Measurements from ENCODE around the gene NUP93. TPM values are rescaled to one million over a fixed set of nuclear protein-coding genes. Genes with fewer than 3 reads are reported as not detected.

NUP93 gene
- total and polyA plus RNA-seq, 9 of the 15 experiments (the other 6 are each of a cell fraction or from before 2014, with no cell fraction given): 92.0 to 162 (median 121) TPM

DNA sequence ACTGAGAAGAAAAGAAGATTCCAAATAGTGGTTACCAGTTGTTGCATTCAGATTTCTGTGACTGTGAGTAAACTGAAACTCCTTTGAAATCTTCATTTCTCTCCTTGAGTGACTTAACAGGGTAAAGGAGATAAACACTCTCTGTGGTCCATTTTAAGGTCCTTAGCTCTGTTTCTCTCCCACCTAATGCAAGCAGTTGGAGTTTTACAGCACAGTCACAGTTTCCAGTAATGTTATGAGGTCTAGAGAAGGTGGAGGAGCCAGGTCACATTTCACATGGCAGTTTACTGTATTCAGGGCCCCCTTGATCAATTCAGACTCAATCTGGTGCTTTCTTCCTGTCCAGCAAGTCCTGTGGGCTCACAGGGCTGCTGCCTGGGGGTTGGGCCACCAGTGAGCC lies 102.8 kb downstream of the NUP93 start:
- DNase-seq (ENCODE audit: extremely low read depth in 1 of 4, low spot score in 3 of 4) (no peak), FAIRE-seq (no peak), ATAC-seq (no peak)
- intact Hi-C loops (cut with micrococcal nuclease): no loop called here
- in situ Hi-C loops (cut with MboI): no loop called here
- no peaks in the 10 kb centered on the region for H3K9me3 ChIP-seq (replicated peaks; ENCODE audit: control insufficient read depth, insufficient read depth, low read depth, low read length)
- ChIA-PET CTCF (ENCODE audit: low intra/inter-chr PET ratio) (no interaction called here), POLR2A (no interaction called here)
- no TSS peak for BruUV-seq (replicated peaks)
- no peak overlapping the region for H3K4me3 ChIP-seq
- H3K9ac ChIP-seq (ENCODE audit: insufficient read depth in 1 of 2, low read depth in 2 of 2, low read length in 2 of 2): no peak overlapping the region
- no peak overlapping the region for H3K27ac ChIP-seq (ENCODE audit: extremely low read depth, low read depth, low read length)
- H3K36me3 ChIP-seq (ENCODE audit: control insufficient read depth, insufficient read depth, low read length): peaks cover 92% of the 10 kb centered on the region
- H3K4me1 ChIP-seq (replicated peaks in 1 of 2; ENCODE audit: control insufficient read depth in 2 of 2, insufficient read depth in 2 of 2, low read length in 2 of 2): peaks cover 0 to 13% of the 10 kb centered on the region in 2 experiments; a peak in 3 of 5 replicates
- H2AFZ ChIP-seq (ENCODE audit: low read depth, low read length): no peak overlapping the region
- TF ChIP-seq ZNF217 (CRISPR knock-in tag; IDR thresholded peaks at IDR 0.05) (no peak), PML (IDR thresholded peaks at IDR 0.05; ENCODE audit: low read length) (no peak), ZKSCAN3 (CRISPR knock-in tag; IDR thresholded peaks at IDR 0.05) (no peak)
- no peaks in the 10 kb centered on the region for H3K9me1 ChIP-seq (ENCODE audit: control insufficient read depth, insufficient read depth, low read length)
- no peak overlapping the region for H3K4me2 ChIP-seq (ENCODE audit: insufficient read depth, low read length)
- no peaks in the 10 kb centered on the region for H3K79me2 ChIP-seq (ENCODE audit: control insufficient read depth, insufficient read depth, low read length)
- H4K20me1 ChIP-seq (replicated peaks; ENCODE audit: control insufficient read depth, insufficient read depth, low read length): no peaks in the 10 kb centered on the region
- H3K27me3 ChIP-seq (ENCODE audit: control insufficient read depth in 2 of 2, insufficient read depth in 2 of 2, low read length in 2 of 2): no peaks in the 10 kb centered on the region

DNA sequence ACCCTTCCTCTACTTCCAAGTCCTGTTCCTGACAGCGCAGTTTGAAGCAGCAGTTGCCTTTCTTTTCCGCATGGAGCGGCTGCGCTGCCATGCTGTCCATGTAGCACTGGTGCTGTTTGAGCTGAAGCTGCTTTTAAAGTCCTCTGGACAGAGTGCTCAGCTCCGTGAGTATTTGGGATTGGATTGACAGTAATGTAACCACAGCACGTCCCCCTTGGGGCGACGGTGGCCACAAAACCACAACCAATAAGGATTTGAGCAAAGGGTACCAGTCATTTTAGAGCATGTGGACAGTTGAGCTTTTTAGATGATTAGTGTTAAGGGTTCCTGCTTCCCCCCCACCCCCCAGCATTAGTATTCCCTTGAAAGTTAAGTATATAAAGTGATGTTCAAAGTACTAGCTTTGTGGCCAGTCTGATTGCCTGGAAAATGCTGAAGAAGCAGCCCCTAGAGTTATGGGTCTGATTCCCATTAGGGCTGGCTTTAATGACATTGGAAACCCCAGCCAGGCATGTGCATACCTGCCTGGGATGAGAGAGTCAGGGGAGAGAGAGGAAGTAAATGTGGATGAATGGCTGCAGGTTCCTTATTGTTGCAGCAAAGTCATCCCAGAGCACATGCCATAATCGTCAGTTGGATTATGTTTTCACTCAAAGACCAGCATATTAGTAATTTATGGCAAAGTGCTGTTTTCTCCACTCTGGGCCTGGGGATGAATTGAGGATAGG lies 103.5 kb downstream of the NUP93 start:
- Histone ChIP-seq H2AFZ (ENCODE audit: low read depth, low read length) (no peak overlapping the region), H4K20me1 (replicated peaks; ENCODE audit: control insufficient read depth, insufficient read depth, low read length) (no peaks in the 10 kb centered on the region), H3K27me3 (ENCODE audit: control insufficient read depth in 2 of 2, insufficient read depth in 2 of 2, low read length in 2 of 2) (no peaks in the 10 kb centered on the region), H3K36me3 (ENCODE audit: control insufficient read depth, insufficient read depth, low read length) (peaks cover 96% of the 10 kb centered on the region), H3K9me3 (replicated peaks; ENCODE audit: control insufficient read depth, insufficient read depth, low read depth, low read length) (no peaks in the 10 kb centered on the region), H3K9ac (ENCODE audit: insufficient read depth in 1 of 2, low read depth in 2 of 2, low read length in 2 of 2) (no peak overlapping the region), H3K9me1 (ENCODE audit: control insufficient read depth, insufficient read depth, low read length) (no peaks in the 10 kb centered on the region), H3K4me1 (replicated peaks in 1 of 2; ENCODE audit: control insufficient read depth in 2 of 2, insufficient read depth in 2 of 2, low read length in 2 of 2) (peaks cover 0 to 13% of the 10 kb centered on the region in 2 experiments; a peak in 3 of 5 replicates), H3K79me2 (ENCODE audit: control insufficient read depth, insufficient read depth, low read length) (no peaks in the 10 kb centered on the region), H3K27ac (ENCODE audit: extremely low read depth, low read depth, low read length) (no peak overlapping the region), H3K4me3 (no peak overlapping the region), H3K4me2 (ENCODE audit: insufficient read depth, low read length) (no peak overlapping the region)
- POLR2A ChIA-PET: no interaction called here
- intact Hi-C loops (cut with micrococcal nuclease) (no loop called here), in situ Hi-C loops (cut with MboI) (no loop called here)
- WGBS (ENCODE audit: insufficient coverage, low coverage, missing lambda C conversion rate): 88% methylated on average over 9 of the region's 9 CpGs
- no peak for FAIRE-seq
- BruUV-seq (replicated peaks): no TSS peak
- CTCF ChIA-PET (ENCODE audit: low intra/inter-chr PET ratio): no interaction called here
- no peak for DNase-seq (ENCODE audit: extremely low read depth in 1 of 4, low spot score in 3 of 4)
- ATAC-seq: no peak
- no peak for TF ChIP-seq EP400 (IDR thresholded peaks at IDR 0.05)
- TF ChIP-seq, protein P1, sequence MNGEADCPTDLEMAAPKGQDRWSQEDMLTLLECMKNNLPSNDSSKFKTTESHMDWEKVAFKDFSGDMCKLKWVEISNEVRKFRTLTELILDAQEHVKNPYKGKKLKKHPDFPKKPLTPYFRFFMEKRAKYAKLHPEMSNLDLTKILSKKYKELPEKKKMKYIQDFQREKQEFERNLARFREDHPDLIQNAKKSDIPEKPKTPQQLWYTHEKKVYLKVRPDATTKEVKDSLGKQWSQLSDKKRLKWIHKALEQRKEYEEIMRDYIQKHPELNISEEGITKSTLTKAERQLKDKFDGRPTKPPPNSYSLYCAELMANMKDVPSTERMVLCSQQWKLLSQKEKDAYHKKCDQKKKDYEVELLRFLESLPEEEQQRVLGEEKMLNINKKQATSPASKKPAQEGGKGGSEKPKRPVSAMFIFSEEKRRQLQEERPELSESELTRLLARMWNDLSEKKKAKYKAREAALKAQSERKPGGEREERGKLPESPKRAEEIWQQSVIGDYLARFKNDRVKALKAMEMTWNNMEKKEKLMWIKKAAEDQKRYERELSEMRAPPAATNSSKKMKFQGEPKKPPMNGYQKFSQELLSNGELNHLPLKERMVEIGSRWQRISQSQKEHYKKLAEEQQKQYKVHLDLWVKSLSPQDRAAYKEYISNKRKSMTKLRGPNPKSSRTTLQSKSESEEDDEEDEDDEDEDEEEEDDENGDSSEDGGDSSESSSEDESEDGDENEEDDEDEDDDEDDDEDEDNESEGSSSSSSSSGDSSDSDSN (IDR thresholded peaks at IDR 0.05; ENCODE audit: borderline replicate concordance in 1 of 2, low read depth in 2 of 2, low read length in 2 of 2): no peak
- TF ChIP-seq CBFA2T2 (conservative IDR thresholded peaks at IDR 0.05): no peak

Data from K562 (cell line).